ENCODE measurements around the gene CCDC179. TPM values are rescaled to one million over a fixed set of nuclear protein-coding genes. Genes with fewer than 3 reads are reported as not detected.
A peak's percentile ranks its signal among the peaks of the same experiment; 100 is the strongest.

Gene CCDC179
- polyA plus RNA-seq, 1 experiment = not detected

GRCh38 chr11:22832315-22833015 lies 27.8 kb downstream of the CCDC179 start:
- TF ChIP-seq CTCF (IDR thresholded peaks at IDR 0.05; ENCODE audit: low read depth, low read length) = no peak
- ChIA-PET POLR2A (no interaction called here), CTCF (no interaction called here)
- no peak overlapping the region for H3K27ac ChIP-seq (ENCODE audit: low read depth, low read length)
- no peak for DNase-seq (ENCODE audit: low read depth, low spot score)
- H3K27me3 ChIP-seq (ENCODE audit: control insufficient read depth, insufficient read depth, low read length) = no peaks in the 10 kb centered on the region
- H3K4me3 ChIP-seq (ENCODE audit: low read depth, low read length) = no peak overlapping the region
- H3K9me3 ChIP-seq (ENCODE audit: control insufficient read depth, insufficient read depth, low read length) = no peaks in the 10 kb centered on the region

- POLR2A ChIA-PET = no interaction called here
- no peak for TF ChIP-seq CTCF (IDR thresholded peaks at IDR 0.05; ENCODE audit: low read depth, low read length)
Observed at GRCh38 chr11:22830082-22830414, 30.2 kb downstream of the CCDC179 start.

GRCh38 chr11:22829231-22830081 lies 30.8 kb downstream of the CCDC179 start, which contains the start of gene SVIP:
Gene SVIP, minus strand, starts transcription at chr11:22829801. Its CDS starts 53 bp downstream, at chr11:22829748.
- Histone ChIP-seq H3K27ac (ENCODE audit: low read depth, low read length) (peak within 1 kb of the TSS; percentile 35), H3K9me3 (ENCODE audit: control insufficient read depth, insufficient read depth, low read length) (no peaks in the 10 kb centered on the region), H3K27me3 (ENCODE audit: control insufficient read depth, insufficient read depth, low read length) (no peaks in the 10 kb centered on the region), H3K4me3 (ENCODE audit: low read depth, low read length) (peak within 1 kb of the TSS; percentile 91)
- TF ChIP-seq CTCF (IDR thresholded peaks at IDR 0.05; ENCODE audit: low read depth, low read length) = peak; percentile 74
- DNase-seq (ENCODE audit: low read depth, low spot score) = peak; percentile 72
- CTCF ChIA-PET = interaction anchor here (0.6 to 2.3 kb wide), 13 partner anchors 8 to 1639 kb away, joined by 3 to 16 read pairs (median 3); no protein-coding TSS in a partner anchor
- POLR2A ChIA-PET = no interaction called here

More at GRCh38 chr11:22830082-22830414, 30.2 kb downstream of the CCDC179 start:
- CTCF ChIA-PET = interaction anchor here (0.7 to 2.3 kb wide), 10 partner anchors 8 to 1638 kb away, joined by 3 to 16 read pairs (median 6); no protein-coding TSS in a partner anchor
- no peak for DNase-seq (ENCODE audit: low read depth, low spot score)
- Histone ChIP-seq H3K4me3 (ENCODE audit: low read depth, low read length) (peak overlapping the region; percentile 91), H3K27ac (ENCODE audit: low read depth, low read length) (no peak overlapping the region), H3K27me3 (ENCODE audit: control insufficient read depth, insufficient read depth, low read length) (no peaks in the 10 kb centered on the region), H3K9me3 (ENCODE audit: control insufficient read depth, insufficient read depth, low read length) (no peaks in the 10 kb centered on the region)

- H3K27ac ChIP-seq (ENCODE audit: low read depth, low read length) = no peak overlapping the region
- no peak overlapping the region for H3K4me3 ChIP-seq (ENCODE audit: low read depth, low read length)
- ChIA-PET POLR2A (no interaction called here), CTCF (interaction anchor here (1.1 to 2.3 kb wide), 3 partner anchors 13 to 47 kb away, joined by 3 to 16 read pairs (median 14); no protein-coding TSS in a partner anchor)
- DNase-seq (ENCODE audit: low read depth, low spot score) = no peak
- TF ChIP-seq CTCF (IDR thresholded peaks at IDR 0.05; ENCODE audit: low read depth, low read length) = no peak
- H3K27me3 ChIP-seq (ENCODE audit: control insufficient read depth, insufficient read depth, low read length) = no peaks in the 10 kb centered on the region
- H3K9me3 ChIP-seq (ENCODE audit: control insufficient read depth, insufficient read depth, low read length) = no peaks in the 10 kb centered on the region
Observed at GRCh38 chr11:22828373-22828772, 31.9 kb downstream of the CCDC179 start.

Data from AG04450 (cell line).